OCI-LY1 (cell line): ENCODE data around the gene HPF1.

ENCODE experiments used
- EZH2 ChIP-seq: fragments of 200-600 bp; sonication (generic), shearing (Covaris generic); IDR thresholded peaks from 2 replicates; pipeline ENCODE4 v1.8.0; 2017; ENCODE audit warnings: borderline replicate concordance, mixed run types, mild to moderate bottlenecking, antibody characterized with exemption, low read length, moderate library complexity, mixed read lengths
- TF ChIP-seq, protein P1 (sequence below): fragments of 200-600 bp; sonication (generic), shearing (Covaris generic); IDR thresholded peaks from 2 replicates; pipeline ENCODE4 v1.5.1; 2017; ENCODE audit warnings: mild to moderate bottlenecking, antibody characterized with exemption, low read length, moderate library complexity, mixed read lengths

DNA sequence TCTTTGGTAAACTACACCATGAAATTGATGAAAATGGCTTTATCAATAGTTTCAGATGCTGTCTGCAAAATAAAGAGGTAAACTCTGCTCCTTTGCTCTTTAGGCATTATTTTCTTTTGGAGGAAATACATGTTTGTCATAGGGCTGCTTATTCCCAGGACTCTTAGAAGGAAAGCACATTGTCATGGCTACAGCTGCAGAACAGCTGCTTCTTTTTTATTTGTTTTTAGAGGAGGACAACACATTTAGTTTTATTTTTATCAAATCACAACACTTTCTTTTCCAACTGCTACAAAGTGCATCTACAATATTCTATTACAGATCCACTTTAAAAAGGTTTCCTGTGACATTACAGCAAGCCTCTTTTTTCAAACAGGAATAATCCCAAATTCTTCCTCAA is 12.7 kb upstream of the HPF1 start:
- TF ChIP-seq, protein P1, sequence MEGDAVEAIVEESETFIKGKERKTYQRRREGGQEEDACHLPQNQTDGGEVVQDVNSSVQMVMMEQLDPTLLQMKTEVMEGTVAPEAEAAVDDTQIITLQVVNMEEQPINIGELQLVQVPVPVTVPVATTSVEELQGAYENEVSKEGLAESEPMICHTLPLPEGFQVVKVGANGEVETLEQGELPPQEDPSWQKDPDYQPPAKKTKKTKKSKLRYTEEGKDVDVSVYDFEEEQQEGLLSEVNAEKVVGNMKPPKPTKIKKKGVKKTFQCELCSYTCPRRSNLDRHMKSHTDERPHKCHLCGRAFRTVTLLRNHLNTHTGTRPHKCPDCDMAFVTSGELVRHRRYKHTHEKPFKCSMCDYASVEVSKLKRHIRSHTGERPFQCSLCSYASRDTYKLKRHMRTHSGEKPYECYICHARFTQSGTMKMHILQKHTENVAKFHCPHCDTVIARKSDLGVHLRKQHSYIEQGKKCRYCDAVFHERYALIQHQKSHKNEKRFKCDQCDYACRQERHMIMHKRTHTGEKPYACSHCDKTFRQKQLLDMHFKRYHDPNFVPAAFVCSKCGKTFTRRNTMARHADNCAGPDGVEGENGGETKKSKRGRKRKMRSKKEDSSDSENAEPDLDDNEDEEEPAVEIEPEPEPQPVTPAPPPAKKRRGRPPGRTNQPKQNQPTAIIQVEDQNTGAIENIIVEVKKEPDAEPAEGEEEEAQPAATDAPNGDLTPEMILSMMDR: no peak
- no peak for TF ChIP-seq EZH2
